Stimulated activated CD4-positive, alpha-beta T cell treated with anti-CD3 and anti-CD28 coated beads, Interleukin-4, amount 100 ng/mL, for 4 hours (primary cell): ENCODE results near the gene KANSL3.
"Not testable (repeated sequence)": the region's sequence is repeated elsewhere in the genome, so short reads cannot be mapped to it uniquely, and the experiment has no call there.

ENCODE experiments used
- DNase-seq, 2 experiments: peaks; one replicate each; pipeline ENCODE4 v3.0.0-alpha.2; 2020

KANSL3 gene

DNA sequence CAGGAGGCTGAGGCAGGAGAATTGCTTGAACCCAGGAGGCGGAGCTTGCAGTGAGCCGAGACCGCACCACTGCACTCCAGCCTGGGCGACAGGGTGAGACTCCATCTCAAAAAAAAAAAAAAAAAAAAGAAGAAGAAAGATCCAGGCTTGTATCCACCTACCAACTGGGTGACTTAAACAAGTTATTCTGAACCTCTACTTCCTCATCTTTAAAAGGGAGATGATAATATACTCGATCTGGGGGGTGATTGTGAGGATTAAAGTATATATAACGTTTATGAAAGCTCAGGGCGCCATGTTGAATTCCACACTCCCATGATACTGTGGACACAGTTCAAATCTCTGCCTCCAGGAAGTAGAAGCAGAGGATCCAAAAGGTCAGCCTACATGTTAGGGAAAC lies 16.7 kb upstream of the KANSL3 start:
- DNase-seq = not testable (repeated sequence)

DNA sequence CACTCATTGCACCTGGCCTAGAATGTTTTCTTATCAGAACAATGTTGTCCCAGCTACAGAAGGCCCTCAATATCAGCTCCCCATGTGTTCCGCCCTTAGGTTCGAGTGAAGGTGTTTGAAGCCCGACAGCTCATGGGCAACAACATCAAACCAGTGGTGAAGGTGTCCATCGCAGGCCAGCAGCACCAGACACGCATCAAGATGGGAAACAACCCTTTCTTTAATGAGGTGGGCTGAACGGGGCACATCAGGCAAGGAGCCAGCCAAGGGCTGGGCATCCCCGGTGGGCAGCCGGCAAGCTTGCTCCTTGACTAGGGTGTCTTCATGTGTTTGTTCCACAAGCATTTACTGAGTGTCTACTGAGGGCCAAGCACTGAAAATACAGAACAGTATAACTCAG lies 13.7 kb upstream of the KANSL3 start:
- no peak for DNase-seq

DNA sequence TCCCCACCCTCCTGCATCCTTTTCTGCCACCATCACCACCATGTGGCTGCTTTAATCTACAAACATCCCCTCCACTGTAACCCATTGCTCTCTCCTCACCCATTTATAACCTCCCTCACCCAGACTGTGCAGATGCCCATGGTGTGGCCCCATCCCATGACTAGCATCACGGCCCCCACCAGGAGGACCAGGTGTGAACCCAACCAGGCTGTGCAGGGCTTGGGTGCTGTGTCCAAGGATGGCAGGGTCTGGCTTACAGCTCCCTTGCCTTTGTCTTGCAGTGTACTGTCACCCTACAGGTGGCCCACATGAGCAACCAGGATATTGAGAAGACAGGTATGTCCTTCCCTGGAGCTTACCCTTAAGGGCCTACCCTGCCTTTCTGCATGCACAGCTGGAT lies 11.2 kb upstream of the KANSL3 start:
- no peak for DNase-seq

DNA sequence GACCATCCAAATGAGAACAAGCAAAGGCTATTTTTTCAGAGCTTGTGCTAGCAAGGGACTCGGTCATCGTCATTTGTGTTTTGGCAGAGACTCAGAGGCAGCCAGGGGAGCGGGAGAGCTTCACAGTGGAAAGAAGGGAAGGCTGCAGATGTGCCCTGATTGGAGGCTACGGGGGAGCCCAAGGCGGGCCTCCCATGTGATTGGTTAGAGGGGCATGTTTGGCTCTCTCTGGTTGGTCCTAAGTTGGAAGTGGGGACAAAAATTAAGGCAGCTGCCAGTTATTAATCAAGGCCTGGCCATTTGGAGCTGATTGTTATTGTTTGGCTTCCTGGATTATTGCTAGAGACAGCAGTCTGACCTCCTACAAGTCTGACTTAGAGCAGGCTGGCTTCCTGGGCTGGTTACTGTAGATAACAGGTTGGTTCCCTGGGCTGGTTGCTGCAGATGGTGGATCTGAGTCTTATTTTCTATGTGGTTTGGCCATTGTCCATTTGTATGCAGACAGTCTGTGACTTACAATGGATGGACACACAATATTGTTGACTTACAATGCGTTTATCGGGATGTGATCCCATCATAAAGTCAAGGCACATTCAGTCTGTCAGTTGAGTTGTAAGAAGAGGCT lies 10.3 kb upstream of the KANSL3 start:
- no peak for DNase-seq

DNA sequence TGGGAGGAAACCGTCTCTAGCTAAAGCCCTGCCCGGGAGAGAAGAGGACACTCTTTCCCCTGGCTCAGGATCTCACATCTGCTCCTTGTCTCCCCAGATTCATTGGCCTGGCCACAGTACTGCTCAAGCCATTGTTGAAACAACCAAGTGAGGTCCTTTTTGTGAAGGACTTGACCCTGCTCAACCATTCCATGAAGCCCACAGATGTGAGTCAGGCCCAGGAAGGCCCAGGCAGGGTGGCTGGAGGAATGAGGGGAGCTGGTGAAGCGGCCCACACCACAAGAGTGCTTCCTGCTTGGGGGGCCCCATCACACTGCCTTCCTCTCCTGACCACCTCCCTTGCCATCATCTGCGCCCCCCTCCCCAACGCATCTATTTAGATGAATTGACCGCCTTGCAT lies 9.6 kb upstream of the KANSL3 start:
- DNase-seq = no peak

DNA sequence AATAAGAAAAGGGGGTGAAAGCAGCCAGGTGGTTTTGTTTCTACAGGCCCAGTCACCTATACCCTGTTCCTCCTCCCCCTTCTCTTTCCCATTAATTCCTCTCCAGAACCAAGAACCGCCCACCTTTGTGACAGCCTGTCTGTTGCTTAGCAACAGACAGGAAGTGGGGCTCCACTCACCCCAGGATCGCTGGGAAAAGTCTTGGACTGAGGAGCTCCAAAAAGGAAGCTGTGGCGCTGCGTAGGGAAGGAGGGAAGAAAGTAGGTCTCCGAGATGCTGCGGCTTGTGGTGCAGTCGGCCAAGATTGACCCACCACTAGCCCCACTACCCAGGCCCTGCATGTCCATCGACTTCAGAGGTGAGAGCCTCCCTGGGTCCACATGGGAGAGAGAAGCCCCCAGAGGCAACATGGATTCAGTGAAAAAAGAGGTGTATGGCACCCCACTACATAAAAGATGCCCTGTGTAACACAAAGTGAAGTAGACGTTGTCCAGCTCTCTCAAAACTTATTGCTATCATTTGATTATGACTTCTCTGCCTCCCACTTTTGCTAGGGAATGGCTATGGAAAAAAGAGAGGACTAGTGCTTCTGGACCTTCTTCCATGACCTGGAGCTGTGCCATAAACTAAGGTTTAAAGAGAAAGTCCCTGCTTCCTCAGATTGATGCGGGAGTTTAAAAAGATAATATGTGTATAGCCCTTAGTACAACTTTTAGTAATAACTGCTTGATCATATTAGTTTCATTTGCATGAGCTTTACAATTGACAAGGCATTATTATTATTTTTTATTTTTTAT lies 4.7 kb upstream of the KANSL3 start, which contains the start of gene FER1L5:
Gene FER1L5 (plus strand): TSS at position 201 of the 797 bp plus-strand sequence. CDS start 73 bp downstream, at position 274.
- no peak for DNase-seq

DNA sequence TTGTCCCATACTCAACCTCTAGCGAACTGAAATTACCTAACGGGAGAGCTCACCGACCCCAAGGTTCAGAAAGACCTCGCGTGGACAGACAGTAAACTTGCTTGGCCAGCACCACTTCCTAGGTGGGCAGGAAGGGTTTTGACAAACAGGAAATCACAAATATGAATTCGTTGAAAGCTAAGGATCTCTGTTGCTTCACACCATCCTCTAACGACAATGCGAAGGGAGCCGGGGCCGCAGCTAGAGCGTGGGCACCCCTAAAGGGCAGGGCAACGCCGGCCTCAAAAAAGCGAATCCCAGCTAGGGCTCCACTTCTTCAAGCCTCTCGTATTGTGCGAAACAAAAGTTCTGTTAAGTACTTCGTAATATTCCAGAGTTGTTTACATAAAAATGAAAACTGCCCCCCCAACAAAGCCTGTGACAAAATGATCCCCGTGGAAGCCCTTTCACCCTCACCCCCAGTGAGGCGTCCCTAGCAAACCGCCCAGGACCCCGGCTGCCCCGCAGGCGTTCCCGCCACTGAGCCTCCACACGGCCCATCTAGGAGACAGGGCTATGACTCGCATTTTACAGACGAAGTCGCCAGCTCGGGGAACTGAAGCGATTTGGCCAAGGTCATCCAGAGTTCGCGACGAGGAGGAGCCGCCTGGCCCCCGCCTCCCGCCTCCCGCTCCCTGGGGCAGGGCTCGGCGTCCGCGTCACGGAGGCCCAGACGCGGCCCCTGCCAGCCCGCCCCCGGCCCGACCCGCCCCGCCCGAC lies 548 bp downstream of the KANSL3 start:
- peak; percentile 72 to 74 for DNase-seq

DNA sequence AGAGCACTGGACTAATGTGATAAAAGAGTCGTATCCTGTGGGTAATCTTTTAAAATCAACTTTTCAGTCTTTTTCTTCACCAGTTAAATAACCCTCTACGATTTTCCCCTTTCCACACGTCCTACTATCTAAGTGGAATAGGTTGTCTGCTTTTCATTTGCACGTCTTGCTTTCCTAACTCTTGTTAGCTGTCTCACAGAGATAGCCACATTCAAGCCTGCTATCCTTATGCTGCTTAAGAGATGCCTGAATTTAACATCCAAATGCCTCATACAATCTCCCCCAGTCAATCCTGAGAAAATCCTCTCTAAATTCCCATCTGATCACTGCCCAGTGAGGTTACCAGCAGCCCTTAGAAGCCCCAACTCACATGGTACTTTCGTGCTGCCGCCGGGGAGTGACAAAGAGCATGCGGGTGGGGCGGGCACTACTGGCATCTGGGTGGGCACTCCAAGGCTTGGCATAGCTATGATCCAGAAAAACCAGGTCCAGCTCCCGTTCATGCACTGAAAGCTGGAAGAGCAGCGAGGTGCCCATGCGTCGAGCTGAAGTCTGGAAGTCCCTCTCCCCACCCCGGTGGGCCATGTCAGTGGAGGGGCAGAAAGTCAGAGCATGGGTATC lies 1.5 kb downstream of the KANSL3 start:
- no peak for DNase-seq

DNA sequence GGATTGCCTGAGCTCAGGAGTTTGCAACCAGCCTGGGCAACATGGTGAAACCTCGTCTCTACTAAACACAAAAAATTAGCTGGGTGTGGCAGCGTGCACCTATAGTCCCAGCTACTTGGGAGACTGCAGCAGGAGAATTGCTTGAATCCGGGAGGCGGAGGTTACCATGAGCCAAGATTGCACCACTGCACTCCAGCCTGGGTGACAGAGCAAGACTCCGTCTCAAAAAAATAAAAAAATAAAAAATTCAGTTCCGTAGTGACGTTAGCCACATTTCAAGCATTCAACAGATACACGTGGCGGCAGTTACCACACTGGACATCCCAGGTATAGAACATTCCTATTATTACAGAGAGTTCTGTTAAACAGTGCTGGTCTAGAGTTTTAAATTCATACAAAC lies 4.5 kb downstream of the KANSL3 start:
- no peak for DNase-seq

DNA sequence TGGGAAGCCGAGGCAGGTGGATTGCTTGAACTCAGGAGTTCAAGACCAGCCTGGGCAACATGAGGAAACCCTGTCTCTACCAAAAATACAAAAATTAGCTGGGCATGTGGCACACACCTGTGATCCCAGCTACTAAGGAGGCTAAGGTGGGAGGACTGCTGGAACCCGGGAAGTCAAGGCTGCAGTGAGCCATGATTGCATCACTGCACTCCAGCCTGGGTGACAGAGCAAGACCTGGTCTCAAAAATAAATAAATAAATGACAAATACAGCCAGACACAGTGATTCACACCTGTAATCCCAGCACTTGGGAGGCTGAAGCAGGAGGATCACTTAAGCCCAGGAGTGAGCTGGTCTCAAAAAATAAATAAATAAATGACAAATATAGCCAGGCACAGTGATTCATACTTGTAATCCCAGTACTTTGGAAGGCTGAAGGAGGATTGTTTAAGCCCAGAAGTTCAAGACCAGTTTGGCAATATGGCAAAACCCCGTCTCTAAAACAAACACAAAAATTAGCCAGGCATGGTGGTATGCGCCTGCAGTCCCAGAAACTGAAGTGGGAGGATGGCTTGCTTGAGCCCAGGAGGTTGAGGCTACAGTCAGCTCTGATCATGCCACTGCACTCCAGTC lies 6.2 kb downstream of the KANSL3 start:
- no peak for DNase-seq

DNA sequence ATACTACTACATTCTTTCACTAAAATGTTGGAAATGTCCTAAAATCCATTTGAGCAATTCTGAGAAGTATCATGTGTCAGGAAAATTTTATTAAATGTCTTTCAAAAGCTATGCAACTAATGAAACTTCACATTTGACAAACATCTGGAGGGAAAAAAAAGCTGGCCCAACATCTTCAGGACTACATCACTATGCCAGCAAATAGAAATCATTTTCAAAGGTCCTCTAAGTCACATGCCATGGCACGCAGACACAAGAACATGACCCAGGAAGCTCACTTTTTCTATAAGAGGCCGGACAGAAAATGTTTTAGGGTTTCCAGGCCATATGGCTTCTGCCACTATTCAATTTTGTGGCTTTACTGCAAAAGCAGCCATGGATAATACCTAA lies 11.6 kb downstream of the KANSL3 start:
- DNase-seq = no peak

DNA sequence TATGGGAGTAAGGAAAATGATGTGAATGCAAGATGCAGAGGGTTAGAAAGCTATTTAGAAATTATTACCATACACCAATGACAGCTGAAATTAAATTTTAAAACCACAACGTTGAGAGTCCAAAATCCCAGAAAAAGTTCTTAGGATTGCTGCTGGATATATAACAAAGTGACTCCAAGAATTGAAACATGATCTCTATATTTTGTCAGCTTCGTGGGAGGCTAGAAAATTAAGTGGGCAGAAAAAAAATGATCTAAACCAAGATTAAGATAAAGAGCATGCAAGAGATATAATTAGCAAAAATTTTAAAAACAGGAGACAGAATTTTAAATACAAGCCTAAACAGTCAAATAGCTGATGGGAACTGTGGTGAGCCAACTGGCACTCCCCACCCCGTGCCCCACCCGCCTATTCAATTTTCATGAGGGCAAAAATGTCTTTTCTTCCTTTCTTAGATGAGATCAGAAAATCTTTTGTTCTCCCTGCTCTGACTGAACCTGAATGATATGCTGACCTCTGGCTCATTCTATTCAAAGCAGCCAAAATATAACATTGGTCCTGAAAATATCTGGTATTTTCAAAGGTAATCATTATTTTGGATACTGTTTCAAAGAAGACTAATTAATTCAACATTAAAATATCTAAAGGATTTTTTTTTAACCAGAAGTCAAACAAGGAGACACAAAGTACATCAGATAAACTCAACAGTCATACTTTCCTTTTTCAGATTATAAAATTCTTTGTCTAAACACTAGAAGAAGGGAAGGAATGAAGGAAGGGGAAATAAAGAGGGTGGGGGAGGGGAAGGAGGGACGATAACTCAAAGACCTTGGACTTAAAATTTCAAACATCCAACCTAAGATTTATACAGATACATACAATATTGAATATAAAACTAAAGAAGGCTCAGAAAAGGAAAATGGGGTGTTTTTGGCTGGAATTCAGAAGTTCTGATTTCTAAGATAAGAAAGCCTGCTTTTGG lies 12.2 kb downstream of the KANSL3 start:
- no peak for DNase-seq

DNA sequence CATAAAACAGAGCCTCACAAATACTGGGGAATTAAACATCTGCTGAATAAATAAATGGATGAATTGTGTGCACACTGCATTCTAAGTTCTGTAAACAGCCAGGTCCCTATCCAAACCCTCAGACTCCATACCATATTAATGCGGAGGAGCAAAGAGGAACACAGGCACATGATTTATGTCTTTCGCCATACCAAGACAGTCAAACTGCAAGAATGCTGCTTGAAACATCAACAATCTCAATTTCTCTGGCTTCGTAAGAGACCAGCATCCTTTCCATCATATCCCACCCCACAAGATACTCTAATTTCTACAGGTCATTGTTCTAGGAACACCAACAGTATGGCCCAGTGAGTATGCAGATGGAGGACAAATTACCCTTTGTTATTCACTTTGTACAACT lies 15.0 kb downstream of the KANSL3 start:
- DNase-seq = no peak

DNA sequence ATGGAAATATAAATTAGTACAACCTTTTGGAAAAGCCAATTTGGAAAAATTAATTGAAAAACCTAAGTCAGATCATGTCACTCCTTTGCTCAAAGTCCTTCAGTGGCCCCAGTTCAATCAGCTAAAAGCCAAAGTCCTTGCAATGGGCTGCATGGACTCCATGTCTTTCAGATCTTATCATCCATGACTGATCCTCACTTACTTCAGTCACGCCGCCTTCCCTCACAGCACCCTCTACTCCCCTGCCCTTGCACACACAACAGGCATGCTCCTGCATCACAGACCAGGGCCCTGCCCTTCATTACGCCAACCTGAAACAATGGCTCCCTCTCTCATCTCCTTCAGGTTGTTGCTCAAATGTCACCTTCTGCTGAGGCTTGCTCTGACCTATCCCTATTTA lies 15.6 kb downstream of the KANSL3 start:
- no peak for DNase-seq

DNA sequence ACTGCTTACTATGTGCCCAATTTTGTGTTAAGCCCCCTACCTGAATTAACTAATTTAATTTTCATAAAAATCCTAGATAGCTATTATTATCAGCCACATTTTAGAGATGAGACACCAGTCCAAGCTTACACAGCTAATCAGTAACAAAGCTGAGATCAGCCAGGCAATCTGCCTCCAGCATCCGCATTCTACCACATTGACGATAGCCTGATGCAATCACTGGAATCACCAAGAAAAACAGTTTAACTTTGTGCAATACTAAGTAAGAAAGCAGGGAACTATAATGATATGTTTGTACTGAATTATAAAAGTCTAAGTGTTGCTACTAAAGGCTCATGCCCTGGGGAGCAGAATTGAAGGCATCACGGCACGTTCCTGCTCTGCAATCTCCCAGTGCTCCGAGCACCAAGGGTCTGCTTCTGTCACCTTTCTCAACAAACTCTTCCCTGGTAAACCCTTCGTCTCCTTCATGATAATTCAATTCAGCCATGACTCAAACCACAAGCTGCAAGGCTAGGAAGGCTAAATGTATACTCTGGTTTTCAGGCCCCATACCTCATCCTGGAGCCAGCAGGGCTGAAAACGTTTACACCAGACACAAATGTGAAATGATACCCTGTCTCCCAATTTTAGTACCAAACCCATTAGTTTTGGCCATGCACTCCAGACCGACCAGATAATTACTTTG lies 19.4 kb downstream of the KANSL3 start:
- DNase-seq = no peak

DNA sequence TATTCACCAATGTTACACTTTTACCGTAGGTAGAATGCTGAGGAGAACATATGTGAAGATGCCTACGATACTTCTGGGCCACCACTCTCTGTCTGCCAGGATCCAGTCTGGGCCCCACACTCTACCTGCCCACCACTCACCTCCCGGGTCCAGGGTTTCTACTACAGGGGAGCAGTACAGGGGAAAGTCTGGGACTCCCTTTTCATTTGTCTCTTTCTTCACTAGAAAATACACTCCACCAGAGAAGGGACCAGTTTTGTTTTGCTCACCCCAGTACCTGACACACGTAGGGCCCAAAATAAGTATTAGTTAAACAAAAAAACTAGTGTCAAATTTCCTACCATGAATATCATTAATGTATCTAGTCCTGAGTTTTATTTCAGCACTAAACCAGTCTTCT lies 21.1 kb downstream of the KANSL3 start:
- no peak for DNase-seq

DNA sequence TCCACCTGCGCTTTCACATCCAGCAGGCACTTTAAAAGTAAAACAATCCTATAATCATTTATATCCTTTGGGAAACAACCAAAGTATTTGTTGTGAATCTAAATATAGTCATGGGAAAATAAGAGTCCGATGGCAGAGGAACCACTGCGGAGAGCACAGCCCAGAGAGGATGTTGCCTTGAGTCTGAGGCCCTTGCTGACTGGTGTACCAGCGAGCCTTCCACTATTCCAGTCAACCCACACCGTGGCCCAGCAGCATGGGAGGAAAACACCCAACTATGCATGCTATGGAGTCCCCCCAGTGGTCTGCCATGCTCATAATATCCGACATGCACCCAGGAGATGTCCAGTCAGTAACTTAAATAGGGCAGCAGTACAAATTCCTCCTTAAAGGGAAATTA lies 21.6 kb downstream of the KANSL3 start:
- DNase-seq = no peak

DNA sequence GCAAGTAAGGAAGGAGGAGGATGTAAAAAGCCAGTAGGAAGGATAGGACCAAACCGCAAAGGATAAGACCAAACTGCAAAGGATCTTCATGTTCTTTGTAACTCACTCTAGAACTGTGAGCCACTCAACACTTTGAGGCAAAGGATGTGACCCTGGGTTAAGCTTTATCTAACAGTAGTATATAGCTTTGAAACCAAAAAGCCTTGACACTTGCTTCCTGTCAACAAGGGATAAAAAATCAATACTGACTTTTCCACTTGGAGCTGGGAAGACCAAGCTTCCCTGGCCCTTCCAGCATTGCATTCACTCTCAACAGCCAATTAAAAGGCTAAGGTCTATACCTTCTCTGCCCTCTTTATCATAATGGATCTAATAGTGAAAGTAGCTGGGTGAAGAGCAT lies 22.0 kb downstream of the KANSL3 start:
- DNase-seq = no peak

DNA sequence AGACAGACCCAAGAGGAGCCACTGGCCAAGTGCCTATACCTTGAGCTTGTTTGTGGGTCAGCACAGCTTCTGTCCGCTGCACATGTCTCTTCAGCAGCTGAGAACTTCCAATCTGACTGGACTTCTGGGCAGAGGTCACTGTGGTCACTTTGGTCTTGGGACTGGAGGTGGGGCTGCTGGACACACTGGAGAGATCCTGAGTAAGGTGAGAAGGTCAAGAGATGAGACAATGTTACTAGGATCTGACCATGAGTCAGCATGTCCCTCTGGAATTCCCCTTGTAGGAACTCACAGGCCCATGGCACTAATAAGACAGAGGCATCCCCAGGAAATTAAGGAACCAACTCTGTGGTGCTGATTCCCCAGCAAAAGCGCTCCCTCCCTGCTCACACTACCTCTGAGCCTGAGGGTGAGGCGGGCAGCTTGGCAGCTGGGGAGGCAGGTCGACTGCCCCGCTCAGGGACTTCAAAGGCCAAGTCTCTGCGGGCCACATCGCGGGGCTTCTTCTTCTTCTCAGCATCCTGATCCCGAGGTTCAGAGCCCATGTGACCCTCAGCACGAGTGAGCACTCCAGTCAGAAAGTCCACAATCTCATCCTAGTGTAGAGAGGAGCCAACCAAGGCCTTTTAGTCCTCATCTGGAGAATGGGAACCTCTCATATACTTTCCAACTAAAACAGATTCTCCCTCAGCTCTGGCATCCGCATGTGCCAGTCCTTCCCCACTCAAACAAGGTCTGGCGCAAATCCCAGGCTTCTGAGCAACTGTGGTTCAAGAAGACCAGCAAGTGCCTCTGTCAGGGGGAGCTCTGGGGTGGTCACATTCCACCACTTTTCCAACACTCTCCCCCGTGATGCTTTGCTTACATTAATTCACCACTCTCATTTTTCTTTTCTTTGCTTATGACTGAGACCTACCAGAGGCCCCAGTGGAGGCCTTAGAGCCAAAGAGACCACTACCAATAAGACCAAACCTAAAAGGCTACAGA lies 29.4 kb downstream of the KANSL3 start:
- DNase-seq = no peak

DNA sequence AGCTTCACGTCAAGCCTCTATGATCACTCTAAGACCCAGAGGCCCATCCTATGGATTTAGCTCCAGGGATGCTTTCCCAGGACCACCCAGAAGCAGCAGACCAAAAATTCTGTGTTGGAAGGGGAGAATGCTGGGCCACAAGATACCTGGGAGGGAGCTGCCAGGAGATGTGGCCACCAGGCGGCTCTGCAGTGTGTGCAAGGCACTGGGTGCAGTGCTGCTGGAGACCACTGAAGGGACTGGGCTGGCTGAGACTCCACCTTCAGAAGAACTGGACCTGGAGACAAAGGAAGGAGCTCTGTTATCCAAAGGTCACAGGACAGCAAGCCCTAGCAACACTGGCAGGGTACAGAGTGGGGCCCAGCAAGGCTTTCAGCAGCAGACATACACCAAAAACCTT lies 34.0 kb downstream of the KANSL3 start:
- DNase-seq = no peak
